ENCODE results near the gene TRABD2B.

DNA sequence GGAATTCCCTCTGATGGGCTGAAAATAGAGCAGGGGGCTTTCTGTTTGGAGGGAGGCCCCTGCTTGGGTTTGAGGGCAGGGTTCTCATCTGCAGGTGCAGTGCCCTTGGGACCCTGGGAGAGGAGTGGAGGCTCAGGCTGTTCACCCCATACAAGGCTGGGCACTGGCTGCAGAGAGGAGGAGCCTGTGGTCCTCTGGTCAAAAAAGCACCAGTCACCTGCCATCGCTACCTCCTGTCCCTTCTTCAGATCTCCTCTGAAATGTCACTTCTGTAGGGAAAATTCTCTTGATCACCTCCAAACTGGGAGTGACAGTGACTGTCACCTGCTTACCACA is 108.9 kb downstream of the TRABD2B start:
- TF ChIP-seq, protein P1, sequence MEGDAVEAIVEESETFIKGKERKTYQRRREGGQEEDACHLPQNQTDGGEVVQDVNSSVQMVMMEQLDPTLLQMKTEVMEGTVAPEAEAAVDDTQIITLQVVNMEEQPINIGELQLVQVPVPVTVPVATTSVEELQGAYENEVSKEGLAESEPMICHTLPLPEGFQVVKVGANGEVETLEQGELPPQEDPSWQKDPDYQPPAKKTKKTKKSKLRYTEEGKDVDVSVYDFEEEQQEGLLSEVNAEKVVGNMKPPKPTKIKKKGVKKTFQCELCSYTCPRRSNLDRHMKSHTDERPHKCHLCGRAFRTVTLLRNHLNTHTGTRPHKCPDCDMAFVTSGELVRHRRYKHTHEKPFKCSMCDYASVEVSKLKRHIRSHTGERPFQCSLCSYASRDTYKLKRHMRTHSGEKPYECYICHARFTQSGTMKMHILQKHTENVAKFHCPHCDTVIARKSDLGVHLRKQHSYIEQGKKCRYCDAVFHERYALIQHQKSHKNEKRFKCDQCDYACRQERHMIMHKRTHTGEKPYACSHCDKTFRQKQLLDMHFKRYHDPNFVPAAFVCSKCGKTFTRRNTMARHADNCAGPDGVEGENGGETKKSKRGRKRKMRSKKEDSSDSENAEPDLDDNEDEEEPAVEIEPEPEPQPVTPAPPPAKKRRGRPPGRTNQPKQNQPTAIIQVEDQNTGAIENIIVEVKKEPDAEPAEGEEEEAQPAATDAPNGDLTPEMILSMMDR (IDR thresholded peaks at IDR 0.05) = no peak
- TF ChIP-seq POLR2A (IDR thresholded peaks at IDR 0.05) = no peak

Measured in lower leg skin (tissue), 3 donors.